ENCODE data around the gene NUP205.

NUP205 gene

GRCh38 chr7:135525426-135525825, 32.3 kb upstream of the NUP205 start:
- Mint-ChIP-seq H3K27me3 (peaks cover 4% of the 10 kb centered on the region), H3K36me3 (ENCODE audit: low read depth) (no peaks in the 10 kb centered on the region), H3K4me1 (no peaks in the 10 kb centered on the region), H3K27ac (no peak overlapping the region), H3K4me3 (no peak overlapping the region), H3K9me3 (no peaks in the 10 kb centered on the region)
- ATAC-seq (no peak), DNase-seq (no peak)

GRCh38 chr7:135527025-135527424, 30.7 kb upstream of the NUP205 start:
- no peak overlapping the region for H3K4me3 Mint-ChIP-seq

GRCh38 chr7:135536150-135536549, 21.6 kb upstream of the NUP205 start:
- DNase-seq = no peak
- Mint-ChIP-seq H3K36me3 (ENCODE audit: low read depth) (peaks cover 2% of the 10 kb centered on the region), H3K4me3 (no peak overlapping the region), H3K4me1 (no peaks in the 10 kb centered on the region), H3K27ac (no peak overlapping the region), H3K27me3 (peaks cover 11% of the 10 kb centered on the region), H3K9me3 (no peaks in the 10 kb centered on the region)
- ATAC-seq = no peak

More at GRCh38 chr7:135527025-135527424, 30.7 kb upstream of the NUP205 start:
- H3K9me3 Mint-ChIP-seq = no peaks in the 10 kb centered on the region
- H3K4me1 Mint-ChIP-seq = no peaks in the 10 kb centered on the region
- H3K27me3 Mint-ChIP-seq = peaks cover 10% of the 10 kb centered on the region
- no peak overlapping the region for H3K27ac Mint-ChIP-seq
- DNase-seq (no peak), ATAC-seq (no peak)
- H3K36me3 Mint-ChIP-seq (ENCODE audit: low read depth) = no peaks in the 10 kb centered on the region

DNA sequence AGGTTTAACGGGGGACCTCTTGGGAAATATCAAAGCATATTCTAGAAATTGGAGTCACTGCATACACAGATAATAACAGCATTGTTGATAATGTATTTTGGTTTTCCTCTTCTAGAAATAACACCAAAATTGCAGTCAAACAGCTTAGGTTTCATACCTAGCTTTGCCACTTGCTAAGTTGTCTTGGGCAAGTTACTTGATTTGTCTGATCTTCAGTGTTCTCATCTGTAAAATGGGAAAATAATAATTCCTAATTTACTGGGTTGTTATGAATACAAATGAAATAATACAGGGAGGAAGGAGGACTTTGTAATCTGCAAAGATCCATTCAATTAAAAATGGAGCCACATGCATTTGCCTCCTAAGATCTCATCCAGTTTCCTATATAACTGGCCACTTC, 20.3 kb upstream of the NUP205 start:
- H3K9me3 Mint-ChIP-seq = no peaks in the 10 kb centered on the region
- no peak overlapping the region for H3K27ac Mint-ChIP-seq
- ATAC-seq = no peak
- peaks cover 6% of the 10 kb centered on the region for H3K27me3 Mint-ChIP-seq
- no peak overlapping the region for H3K4me3 Mint-ChIP-seq
- DNase-seq = no peak
- peaks cover 2% of the 10 kb centered on the region for H3K36me3 Mint-ChIP-seq (ENCODE audit: low read depth)
- no peaks in the 10 kb centered on the region for H3K4me1 Mint-ChIP-seq

DNA sequence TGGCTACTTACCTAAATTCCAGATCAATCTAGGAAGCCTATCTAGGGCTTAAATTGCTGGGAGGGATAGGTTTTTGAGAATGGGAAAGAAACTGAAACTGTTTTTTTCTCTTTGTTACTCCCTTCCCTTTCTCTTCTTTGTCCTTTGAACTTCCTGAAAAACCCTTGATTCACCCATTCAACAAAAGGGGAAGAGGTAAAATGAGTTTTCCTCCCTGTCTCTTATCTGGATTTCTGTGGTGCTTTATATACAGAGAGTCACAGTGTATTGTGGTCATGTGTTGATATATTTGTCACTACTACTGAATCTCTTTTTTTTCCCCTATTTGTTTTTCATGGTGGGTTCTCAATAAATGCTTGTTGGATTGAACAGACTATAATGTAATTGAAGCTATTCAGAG, 19.8 kb upstream of the NUP205 start:
- no peak for ATAC-seq

GRCh38 chr7:135538376-135538775, 19.3 kb upstream of the NUP205 start:
- DNase-seq = no peak
- no peak for ATAC-seq
- peaks cover 2% of the 10 kb centered on the region for H3K36me3 Mint-ChIP-seq (ENCODE audit: low read depth)

More for the DNA sequence above, 19.8 kb upstream of the NUP205 start:
- Mint-ChIP-seq H3K27me3 (peaks cover 6% of the 10 kb centered on the region), H3K36me3 (ENCODE audit: low read depth) (peaks cover 2% of the 10 kb centered on the region), H3K9me3 (no peaks in the 10 kb centered on the region), H3K27ac (no peak overlapping the region), H3K4me3 (no peak overlapping the region), H3K4me1 (no peaks in the 10 kb centered on the region)
- DNase-seq = no peak

GRCh38 chr7:135539629-135540028, 18.1 kb upstream of the NUP205 start:
- Mint-ChIP-seq H3K27me3 (peaks cover 1% of the 10 kb centered on the region), H3K36me3 (ENCODE audit: low read depth) (peaks cover 2% of the 10 kb centered on the region), H3K4me3 (no peak overlapping the region), H3K27ac (no peak overlapping the region), H3K4me1 (no peaks in the 10 kb centered on the region), H3K9me3 (no peaks in the 10 kb centered on the region)
- no peak for ATAC-seq
- DNase-seq = no peak

More at GRCh38 chr7:135538376-135538775, 19.3 kb upstream of the NUP205 start:
- Mint-ChIP-seq H3K4me1 (no peaks in the 10 kb centered on the region), H3K9me3 (no peaks in the 10 kb centered on the region), H3K27me3 (peaks cover 4% of the 10 kb centered on the region), H3K4me3 (no peak overlapping the region), H3K27ac (no peak overlapping the region)

DNA sequence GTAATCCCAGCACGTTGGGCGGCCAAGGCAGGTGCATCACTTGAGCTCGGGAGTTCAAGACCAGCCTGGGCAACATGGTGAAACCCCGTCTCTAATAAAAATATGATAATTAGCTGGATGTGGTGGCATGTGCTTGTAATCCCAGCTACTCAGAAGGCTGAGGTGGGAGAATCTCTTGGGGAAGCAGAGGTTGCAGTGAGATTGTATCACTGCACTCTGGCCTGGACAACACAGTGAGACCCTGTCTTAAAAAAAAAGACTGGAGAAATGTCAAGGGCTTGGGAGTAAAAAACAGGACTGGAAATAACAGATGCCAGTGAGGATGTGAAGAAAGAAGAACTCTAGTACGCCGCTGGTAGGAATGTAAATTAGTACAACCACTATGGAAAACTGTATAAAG, 16.7 kb upstream of the NUP205 start:
- Mint-ChIP-seq H3K36me3 (ENCODE audit: low read depth) (peaks cover 1% of the 10 kb centered on the region), H3K4me3 (no peak overlapping the region), H3K4me1 (no peaks in the 10 kb centered on the region), H3K27me3 (peaks cover 1% of the 10 kb centered on the region), H3K27ac (no peak overlapping the region), H3K9me3 (no peaks in the 10 kb centered on the region)
- DNase-seq (no peak), ATAC-seq (no peak)

DNA sequence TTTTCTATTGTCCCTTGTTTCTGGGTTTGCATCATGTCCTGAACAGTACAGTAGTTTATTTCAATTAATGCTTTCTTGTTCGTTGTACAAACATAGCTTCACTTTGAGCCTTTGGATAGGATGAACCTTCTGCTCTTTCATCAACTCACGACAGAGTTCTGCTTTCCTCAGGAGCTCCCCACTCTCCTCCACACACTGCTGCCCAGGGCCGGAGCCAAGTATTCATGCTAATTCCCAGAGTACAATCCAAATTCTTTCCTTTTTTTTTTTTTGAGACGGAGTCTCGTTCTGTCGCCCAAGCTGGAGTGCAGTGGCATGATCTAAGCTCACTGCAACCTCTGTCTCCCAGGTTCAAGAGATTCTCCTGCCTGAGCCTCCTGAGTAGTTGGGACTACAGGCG, 7.5 kb upstream of the NUP205 start:
- Mint-ChIP-seq H3K9me3 (no peaks in the 10 kb centered on the region), H3K36me3 (ENCODE audit: low read depth) (no peaks in the 10 kb centered on the region), H3K4me3 (no peak overlapping the region), H3K4me1 (no peaks in the 10 kb centered on the region), H3K27ac (no peak overlapping the region), H3K27me3 (peaks cover 7% of the 10 kb centered on the region)
- DNase-seq (no peak), ATAC-seq (no peak)

DNA sequence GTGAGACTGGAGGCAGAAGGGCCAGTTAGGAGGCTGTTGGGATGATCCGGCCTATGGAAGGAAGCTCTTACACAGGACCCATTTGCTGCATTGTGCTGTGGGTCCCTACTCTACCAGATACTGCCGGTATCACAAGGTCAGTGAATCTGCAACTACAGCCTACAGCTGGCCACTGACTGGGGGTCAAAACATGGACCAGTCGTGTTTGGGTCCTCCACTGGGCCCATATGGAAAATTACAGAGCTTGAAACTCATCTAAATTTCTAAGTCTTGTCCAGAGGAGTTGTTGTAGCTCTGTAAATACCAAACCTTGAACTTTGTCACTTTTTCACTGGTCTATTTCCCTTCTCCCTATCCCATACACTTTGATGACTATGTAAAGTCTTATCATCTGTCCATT, 5.6 kb upstream of the NUP205 start:
- no peaks in the 10 kb centered on the region for H3K36me3 Mint-ChIP-seq (ENCODE audit: low read depth)

DNA sequence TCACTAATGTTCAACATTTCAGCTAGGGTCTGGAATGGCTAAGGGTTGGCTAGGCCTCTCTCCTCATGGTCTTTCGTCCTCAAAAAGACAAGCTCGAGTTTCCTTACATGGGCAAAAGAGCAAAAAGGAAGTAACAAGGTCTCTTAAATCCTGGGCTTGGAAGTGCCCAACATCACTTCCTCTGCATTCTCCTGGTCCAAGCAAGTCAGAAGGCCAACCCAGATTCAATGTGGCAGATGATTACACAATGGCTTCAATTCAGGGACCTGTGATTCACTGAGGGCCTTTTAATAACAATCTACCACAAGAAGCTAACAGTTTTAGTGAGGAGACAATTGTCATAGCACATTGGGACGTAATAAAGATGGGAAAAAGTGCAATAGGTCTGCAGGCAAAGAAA, 4.4 kb upstream of the NUP205 start:
- H3K36me3 Mint-ChIP-seq (ENCODE audit: low read depth) = no peaks in the 10 kb centered on the region
- no peak for ATAC-seq
- H3K27ac Mint-ChIP-seq = no peak overlapping the region
- DNase-seq = no peak
- H3K27me3 Mint-ChIP-seq = peaks cover 4% of the 10 kb centered on the region
- no peak overlapping the region for H3K4me3 Mint-ChIP-seq
- H3K4me1 Mint-ChIP-seq = peaks cover 5% of the 10 kb centered on the region
- no peaks in the 10 kb centered on the region for H3K9me3 Mint-ChIP-seq

More for the DNA sequence above, 5.6 kb upstream of the NUP205 start:
- ATAC-seq (no peak), DNase-seq (no peak)
- Mint-ChIP-seq H3K9me3 (no peaks in the 10 kb centered on the region), H3K4me3 (no peak overlapping the region), H3K27me3 (peaks cover 7% of the 10 kb centered on the region), H3K4me1 (peaks cover 5% of the 10 kb centered on the region), H3K27ac (no peak overlapping the region)

- no peak overlapping the region for H3K4me3 Mint-ChIP-seq
- peaks cover 7% of the 10 kb centered on the region for H3K36me3 Mint-ChIP-seq (ENCODE audit: low read depth)
- DNase-seq (peak; percentile 60), ATAC-seq (peak; percentile 74)
- no peaks in the 10 kb centered on the region for H3K9me3 Mint-ChIP-seq
- peaks cover 2% of the 10 kb centered on the region for H3K27me3 Mint-ChIP-seq
- peaks cover 30% of the 10 kb centered on the region for H3K4me1 Mint-ChIP-seq
- no peak overlapping the region for H3K27ac Mint-ChIP-seq
These were observed 635 bp downstream of the NUP205 start for GRCh38 chr7:135558337-135558767.

DNA sequence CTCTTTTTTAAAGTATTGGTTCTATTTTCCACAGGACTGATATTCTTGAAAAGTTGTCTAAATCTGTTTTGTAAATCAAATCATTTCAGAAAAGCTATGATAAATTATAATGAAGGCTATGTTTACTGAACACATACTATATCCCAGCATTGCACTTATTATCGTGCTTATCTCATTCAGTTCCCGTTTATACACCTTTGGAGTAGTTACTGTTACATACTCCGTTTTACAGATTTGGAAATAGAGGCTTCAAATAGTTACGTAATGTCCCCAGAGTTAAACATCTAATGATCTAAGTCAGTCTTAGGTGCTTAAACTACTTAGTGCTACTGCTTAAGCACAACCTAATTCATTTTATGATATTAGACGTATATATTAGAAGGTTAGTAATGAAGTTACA, 1.2 kb downstream of the NUP205 start:
- Mint-ChIP-seq H3K4me3 (no peak overlapping the region), H3K27me3 (peaks cover 2% of the 10 kb centered on the region), H3K4me1 (peaks cover 30% of the 10 kb centered on the region), H3K27ac (no peak overlapping the region), H3K36me3 (ENCODE audit: low read depth) (peaks cover 9% of the 10 kb centered on the region), H3K9me3 (no peaks in the 10 kb centered on the region)
- ATAC-seq (no peak), DNase-seq (no peak)

DNA sequence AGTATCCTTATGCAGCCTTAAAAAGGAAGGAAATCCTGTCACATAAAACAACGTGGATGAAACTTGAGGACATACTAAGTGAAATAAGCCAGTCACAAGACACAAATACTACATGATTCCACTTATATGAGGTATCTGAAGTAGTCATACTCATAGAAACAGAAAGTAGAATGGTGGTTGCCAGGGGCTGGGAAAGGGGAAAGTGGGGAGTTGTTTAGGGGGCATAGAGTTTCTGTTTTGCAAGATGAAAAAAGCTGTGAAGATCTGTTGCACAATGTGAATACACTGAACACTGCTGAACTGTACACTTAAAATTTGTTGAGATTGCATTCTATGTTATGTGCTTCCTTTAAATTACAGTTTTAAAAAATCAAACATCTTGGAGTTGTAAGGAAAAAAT, 2.9 kb downstream of the NUP205 start:
- ATAC-seq (no peak), DNase-seq (no peak)
- Mint-ChIP-seq H3K36me3 (ENCODE audit: low read depth) (peaks cover 14% of the 10 kb centered on the region), H3K4me3 (peak overlapping the region; percentile 35), H3K9me3 (no peaks in the 10 kb centered on the region), H3K27ac (peak overlapping the region; percentile 60), H3K4me1 (peaks cover 36% of the 10 kb centered on the region), H3K27me3 (no peaks in the 10 kb centered on the region)

- DNase-seq (no peak), ATAC-seq (no peak)
- Mint-ChIP-seq H3K4me3 (no peak overlapping the region), H3K27me3 (no peaks in the 10 kb centered on the region), H3K36me3 (ENCODE audit: low read depth) (peaks cover 26% of the 10 kb centered on the region), H3K27ac (no peak overlapping the region), H3K9me3 (no peaks in the 10 kb centered on the region), H3K4me1 (peaks cover 34% of the 10 kb centered on the region)
These were observed 5.0 kb downstream of the NUP205 start for GRCh38 chr7:135562720-135563119.

DNA sequence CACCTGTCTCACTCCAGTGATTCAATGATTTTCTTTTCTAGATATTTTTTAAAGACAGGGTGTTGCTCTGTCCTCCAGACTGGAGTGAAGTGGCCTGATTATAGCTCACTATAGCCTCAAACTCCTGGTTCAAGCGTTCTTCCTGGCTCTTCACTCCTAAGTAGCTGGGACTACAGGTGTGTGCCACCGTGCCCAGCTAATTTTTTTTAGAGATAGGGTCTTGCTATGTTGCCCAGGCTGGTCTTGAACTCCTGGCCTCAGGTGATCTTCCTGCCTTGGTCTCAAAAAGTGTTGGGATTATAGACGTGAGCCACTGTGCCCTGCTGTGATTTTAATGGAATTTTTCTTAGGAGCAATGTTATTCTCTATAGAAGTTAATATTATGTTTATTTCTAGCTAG, 14.1 kb downstream of the NUP205 start:
- Mint-ChIP-seq H3K4me3 (no peak overlapping the region), H3K27ac (no peak overlapping the region), H3K36me3 (ENCODE audit: low read depth) (peaks cover 52% of the 10 kb centered on the region), H3K4me1 (peaks cover 15% of the 10 kb centered on the region), H3K27me3 (no peaks in the 10 kb centered on the region), H3K9me3 (no peaks in the 10 kb centered on the region)
- DNase-seq = no peak
- ATAC-seq = no peak

Measured in activated naive CD8-positive, alpha-beta T cell treated with anti-CD3 and anti-CD28 coated beads, Interleukin-2, amount 50 U/mL, for 24 hours (primary cell).